ENCODE results near the gene CCDC180.
"Not testable (repeated sequence)": the region's sequence is repeated elsewhere in the genome, so short reads cannot be mapped to it uniquely, and the experiment has no call there.

The CCDC180 gene

DNA sequence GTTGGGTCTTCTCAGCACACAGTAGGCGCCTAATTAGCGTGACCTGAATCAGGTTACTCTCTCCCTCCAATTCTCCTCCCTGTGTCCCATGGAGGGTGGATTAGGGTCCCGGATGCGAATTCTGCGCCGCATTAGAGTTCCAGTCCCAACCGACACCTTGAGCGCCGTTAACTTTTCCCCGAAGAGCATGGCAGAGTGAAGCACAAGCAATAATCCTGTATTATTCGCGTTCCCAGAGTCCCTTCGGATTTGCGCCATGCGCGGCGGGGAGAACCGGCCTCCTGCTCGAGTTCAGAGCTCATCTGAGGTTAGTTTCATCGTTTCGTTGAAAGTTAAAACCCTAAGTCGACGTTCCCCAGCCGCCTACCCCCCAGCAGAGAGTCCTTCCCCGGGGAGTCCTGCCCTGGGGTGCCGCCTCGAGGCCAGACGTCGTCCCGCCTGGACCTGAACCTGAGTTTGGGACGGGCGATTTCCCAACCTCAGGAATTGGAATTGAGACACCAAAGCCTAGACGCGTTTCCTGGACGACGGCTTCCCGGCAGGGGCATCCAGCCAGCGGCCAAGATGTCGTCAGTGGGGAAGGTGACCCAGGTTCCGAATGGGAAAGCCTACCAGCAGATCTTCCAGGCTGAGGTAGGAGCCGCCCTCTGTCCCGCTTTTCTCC, at the start of gene CCDC180:
TSS of gene CCDC180 (plus strand) at position 160 of the 664 bp plus-strand sequence. CDS start at position 565, 405 bp downstream.
- DNase-seq (ENCODE audit: low read depth in 2 of 2) = no peak

DNA sequence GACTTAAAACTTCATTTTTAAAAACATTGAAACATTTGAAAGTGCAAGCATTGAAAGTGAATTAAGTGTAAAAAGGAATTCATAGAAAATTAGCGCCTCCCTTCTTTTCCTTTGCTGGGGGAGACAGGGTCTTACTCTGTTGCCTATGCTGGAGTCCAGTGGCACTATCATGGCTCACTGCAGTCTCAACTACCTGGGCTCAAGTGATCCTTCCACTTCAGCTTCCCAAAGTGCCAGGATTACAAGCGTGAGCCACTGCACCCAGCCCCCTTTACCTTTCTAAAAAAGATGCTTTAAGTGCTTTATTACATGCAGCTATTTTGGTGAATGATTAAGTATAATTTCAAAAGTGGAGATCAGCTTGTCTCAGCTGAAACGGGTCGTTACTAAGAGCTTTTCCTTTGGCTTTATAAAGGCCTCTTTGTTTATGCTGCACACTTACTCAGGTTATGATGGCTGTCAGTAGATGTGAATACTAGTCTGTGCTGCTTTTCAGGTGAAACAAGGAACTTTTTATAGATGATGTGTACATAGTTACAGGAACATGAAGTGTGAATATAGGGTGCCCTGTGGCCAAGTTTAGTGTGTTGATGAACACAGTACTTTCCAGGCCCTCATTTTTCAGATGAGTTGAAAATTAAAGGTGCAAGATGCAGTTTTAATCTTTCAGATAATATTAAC, 47.5 kb upstream of the CCDC180 start:
- DNase-seq (ENCODE audit: low read depth in 2 of 2) = not testable (repeated sequence)

DNA sequence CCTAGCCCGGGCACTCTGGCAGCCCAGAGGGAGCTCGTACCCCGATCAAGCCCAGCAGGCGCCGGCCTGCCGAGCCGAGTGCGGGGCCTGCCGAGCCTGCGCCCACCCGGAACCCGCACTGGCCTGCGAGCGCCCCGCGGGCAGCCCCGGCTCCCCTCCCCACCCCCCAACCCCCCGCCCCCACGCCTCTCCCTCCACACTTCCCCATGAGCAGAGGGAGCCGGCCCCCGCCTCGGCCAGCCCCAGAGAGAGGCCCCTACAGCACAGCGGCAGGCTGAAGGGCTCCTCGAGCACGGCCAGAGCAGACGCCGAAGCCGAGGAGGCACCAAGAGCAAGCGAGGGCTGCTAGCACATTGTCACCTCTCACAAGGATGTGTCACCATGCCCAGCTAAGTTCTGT, 36.2 kb upstream of the CCDC180 start:
- no peak for DNase-seq (ENCODE audit: low read depth in 2 of 2)

DNA sequence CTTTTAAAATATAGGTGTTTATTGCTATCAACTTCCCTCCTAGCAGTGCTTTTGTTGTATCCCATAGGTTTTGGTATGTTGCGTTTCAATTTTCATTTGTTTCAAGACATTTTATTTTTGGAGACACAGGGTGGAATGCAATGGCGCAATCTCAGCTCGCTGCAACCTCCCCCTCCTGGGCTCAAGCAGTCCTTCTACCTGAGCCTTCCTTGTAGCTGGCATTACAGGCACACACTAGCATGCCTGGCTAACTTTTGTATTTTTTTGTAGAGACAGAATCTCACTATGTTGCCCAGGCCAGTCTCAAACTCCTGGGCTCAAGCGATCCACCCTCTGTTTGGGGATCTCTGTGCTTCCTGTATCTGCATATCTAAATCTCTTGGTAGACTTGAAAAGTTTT, 35.4 kb upstream of the CCDC180 start:
- no peak for DNase-seq (ENCODE audit: low read depth in 2 of 2)

DNA sequence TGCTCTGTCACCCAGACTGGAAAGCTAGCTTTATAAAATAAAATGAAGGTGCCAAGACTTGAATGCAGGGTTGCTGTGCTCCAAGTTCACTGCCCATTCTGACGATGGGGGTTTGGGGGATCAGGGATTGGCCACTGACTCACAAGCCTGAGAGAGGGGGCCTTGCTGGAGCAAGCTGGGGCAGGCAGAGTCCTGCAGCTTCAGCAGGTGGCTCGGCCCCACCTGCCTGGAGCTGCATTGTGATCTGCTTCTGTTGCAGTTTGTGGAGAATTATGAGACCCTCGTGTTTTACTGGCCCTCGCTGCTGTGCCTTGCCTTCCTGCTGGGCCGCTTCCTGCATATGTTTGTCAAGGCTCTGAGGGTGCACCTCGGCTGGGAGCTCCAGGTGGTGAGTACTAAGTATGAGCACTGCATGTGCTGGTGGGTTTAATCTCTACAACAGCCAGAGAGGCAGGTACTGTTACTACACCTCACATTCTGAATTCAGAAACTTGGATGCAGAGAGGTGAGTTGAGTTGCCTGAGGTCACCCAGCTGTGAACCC, 31.1 kb upstream of the CCDC180 start:
- no peak for DNase-seq (ENCODE audit: low read depth in 2 of 2)

DNA sequence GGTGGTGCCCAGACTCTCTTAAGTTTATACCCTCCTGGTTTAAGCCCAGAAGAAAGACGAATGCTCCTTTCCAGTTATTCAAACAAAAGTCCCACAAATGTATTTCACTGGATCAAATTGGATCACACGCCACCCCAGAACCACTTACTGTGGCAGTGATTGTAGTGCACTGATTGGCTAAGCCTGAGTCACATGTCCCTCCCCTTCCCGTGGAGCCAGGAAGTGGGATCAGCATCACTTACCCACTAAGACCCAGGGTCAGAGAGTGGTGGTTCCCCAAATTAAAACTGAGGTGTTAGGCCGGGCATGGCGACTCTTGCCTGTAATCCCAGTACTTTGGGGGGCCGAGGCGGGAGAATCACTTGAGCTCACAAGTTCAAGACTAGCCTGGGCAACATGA, 29.5 kb upstream of the CCDC180 start:
- no peak for DNase-seq (ENCODE audit: low read depth in 2 of 2)

DNA sequence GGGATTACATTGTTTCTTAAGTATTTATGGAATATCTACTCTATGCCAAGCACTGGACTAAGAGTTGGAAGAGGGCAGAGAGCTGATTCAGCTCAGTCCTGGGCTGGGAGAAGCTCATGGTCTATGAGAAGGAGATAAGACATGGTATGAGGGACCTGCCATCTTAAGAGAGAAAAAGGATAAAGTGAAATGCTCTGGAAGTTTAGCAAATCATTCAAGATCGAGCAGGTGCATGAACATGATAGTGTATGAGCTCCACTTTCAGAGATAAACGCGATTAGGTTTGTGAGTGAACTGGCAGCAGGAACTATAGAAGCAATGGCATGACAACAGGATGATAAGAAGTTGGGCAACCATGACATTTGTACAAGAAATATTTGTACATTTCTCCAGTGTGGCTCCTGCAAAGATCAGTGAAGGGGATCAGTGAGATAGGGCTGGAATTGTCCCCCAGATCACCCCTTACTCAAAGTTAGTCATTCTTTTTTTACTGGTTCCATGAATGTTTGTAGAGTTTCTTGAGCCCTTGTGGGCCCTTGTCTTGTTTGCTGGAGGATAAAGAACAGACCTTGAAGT, 26.6 kb upstream of the CCDC180 start:
- no peak for DNase-seq (ENCODE audit: low read depth in 2 of 2)

DNA sequence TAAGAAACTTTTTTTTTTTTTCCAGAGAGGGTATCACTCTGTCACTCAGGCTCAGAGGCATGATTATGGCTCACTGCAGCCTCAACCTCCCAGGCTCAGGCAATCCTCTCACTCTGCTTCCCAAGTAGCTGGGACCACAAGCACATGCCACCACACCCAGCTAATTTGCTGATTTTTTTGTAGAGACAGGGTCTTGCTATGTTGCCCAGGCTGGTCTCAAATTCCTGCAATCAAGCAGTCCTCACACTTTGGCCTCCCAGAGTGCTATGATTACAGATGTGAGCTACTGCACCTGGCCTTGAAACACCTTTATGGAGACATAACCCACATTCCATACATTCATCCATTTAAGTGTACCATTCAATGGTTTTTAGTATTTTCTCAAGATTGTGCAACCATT, 23.7 kb upstream of the CCDC180 start:
- DNase-seq (ENCODE audit: low read depth in 2 of 2) = no peak

DNA sequence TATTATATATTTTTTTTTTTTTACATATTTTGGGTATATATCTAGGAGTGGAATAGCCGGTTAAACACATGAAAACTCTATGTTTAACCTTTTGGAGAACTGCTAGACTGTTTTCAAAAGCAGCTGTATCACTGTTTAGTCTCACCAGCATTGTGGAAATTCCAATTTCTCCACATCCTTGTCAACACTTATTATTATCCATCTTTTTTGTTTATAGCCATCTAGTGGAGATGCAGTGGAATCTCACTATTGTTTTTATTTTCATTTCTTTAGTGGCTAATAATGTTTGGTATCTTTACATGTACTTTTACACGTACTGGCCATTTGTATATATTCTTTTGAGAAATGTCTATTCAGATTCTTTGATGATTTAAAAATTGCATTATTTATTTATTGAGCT, 22.7 kb upstream of the CCDC180 start:
- DNase-seq (ENCODE audit: low read depth in 2 of 2) = no peak

DNA sequence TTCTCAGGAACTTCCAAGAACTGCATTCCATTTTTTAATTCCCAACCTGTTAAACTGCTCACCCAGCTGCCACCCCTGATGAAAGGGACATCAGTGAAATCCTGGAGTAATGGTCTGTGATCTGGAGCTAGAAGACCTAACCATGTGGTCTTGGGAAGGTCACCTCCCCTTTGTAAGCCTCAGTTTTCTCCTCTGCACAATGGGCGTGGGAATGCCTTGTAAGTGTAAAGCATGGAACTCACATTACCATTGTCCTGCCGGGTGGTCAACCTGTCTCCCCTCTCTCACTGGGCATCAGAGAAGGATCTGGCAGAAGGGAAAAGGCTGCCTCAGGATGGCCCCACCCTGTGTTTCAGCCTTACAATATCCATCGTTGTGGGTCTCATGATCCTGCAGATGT, 15.3 kb upstream of the CCDC180 start:
- DNase-seq (ENCODE audit: low read depth in 2 of 2) = no peak

DNA sequence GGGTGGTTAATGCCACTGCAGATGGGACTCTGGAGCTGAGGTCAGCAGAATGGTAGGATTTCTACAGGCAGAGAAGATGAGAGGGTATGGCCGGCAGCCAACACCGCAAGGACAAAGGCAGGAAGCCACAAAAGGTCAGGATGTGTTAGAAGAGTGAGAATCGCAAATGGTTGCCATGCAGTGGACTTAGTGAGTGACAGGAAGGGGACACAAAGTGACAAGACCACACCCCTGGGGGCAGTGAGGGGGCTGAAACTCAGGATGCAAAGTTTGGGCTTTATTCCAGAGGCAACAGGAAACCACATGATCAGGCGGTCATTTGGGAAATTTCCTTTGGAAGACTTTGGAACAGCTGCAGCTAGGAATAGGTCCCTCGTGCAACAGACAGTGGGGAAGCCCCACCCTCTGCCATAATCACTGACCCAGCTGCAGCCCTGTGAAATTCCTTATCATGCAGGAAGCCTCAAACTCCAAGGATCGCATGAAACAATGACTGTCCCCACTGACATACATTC, 14.2 kb upstream of the CCDC180 start:
- no peak for DNase-seq (ENCODE audit: low read depth in 2 of 2)

DNA sequence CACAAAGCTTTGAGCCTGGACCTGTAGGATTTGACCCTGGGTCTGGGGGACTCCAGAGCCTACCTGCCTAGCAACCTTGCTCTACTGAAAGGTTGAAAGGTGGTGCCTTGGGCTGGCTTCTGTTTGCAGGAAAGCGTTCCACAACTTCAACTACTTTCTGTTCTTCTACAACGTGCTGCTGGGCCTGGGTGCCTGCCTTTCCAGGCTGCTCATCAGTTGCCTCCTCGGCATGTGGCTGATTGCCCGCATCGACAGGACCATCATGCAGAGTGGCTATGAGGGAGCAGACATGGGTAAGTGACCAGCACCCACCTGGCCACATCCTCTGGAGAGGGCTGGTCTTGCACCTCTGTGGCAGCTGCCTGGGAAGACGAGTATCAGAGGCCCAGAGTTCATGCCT, 13.6 kb upstream of the CCDC180 start:
- DNase-seq (ENCODE audit: low read depth in 2 of 2) = no peak

DNA sequence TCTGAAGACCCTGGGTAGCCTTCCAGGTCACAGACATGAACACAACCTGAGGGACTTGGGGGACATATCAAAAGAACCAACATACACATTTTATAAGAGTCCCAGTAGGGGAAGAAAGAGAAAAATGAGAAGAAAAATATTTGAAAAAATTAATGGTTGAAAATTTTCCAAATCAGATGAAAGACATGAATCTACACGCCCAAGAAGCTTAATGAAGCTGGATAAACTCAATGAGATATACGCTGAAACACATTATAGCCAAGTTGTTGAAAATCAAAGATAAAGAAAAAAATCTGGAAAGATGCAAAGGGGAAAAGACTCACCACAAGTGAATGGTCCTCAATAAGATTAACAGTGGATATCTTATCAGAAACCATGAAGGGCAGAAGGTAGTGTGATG, 9.6 kb upstream of the CCDC180 start:
- no peak for DNase-seq (ENCODE audit: low read depth in 2 of 2)

DNA sequence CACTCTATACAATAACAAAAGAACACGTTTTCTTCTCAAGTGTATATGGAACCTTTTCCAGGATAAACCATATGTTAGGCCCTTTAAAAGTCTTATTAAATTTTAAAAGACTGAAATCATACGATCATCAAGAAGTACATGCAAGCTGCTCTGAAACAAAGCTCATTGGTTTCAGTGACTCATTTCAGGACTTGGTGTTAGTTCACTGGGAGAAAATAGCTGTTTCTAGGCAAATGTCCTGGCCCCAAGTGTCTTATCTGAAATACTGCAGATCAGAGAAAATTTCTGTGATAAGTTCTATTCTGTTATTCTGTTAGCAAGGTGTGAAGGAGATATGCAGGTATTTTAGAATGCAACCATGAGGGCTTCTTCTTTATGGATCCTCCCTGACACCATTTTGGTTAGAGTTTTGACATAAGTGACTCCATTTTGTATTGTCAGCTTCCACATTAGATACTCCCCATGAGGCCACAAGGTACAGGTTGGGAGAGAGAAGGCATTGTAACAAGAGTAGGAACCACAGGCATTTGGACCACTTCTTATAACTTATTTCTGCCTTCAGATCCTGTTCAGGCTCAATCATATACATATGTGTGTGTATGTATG, 7.5 kb upstream of the CCDC180 start:
- no peak for DNase-seq (ENCODE audit: low read depth in 2 of 2)

DNA sequence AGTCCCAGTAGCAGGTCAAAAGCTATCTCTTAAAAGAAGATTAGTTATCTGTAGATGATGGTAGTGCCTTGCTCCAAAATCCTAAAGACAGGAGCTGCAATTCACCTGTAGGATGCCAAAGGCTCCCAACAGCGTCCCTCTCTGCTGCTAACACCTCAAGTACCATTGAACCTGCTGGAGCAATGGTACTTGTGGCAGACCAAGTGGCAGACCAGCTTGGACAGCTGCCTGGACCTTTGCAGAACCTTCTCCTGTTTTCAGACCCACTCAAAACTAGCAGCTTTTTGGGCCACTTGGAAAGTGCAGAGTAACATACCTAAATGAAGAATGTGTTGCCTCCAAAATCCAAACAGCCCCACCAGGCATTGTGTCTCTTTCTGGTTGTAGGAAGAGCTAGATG, 6.9 kb upstream of the CCDC180 start:
- DNase-seq (ENCODE audit: low read depth in 2 of 2) = no peak

DNA sequence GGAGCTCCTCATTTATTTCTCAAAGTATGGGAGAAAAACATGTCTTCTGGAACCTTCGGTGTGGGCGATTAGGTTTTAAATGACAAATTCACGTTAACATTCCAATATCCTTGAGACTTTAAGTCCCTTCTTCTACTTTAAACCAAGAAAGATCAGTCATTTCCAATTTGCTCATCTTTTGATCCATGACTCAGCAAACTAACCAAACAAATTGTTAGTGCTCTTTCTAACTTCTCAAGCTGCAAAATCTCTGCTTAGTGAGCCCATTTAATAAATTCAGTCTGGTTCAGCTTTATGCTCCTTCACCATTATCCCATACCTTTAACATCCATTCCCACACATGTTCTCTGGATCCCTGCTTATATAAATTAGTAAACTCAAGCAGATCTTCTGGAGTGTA, 5.5 kb upstream of the CCDC180 start:
- DNase-seq (ENCODE audit: low read depth in 2 of 2) = no peak

DNA sequence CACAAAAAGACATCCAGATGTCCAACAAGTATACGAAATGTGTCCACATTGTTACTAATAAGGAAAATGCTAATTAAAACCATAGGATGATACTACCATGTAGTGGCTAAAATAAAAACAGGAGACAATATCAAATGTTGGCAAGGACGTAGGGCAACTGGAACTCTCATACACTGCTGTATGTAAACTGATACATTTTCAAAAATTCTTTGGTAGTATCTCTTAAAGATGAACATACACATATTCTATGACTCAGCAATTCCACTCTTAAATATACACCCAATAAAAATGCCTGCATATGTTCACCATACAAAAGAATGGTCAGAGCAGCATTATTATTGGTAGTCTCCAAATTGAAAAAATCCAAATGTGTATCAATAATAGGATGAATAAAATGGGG, 2.9 kb upstream of the CCDC180 start:
- DNase-seq (ENCODE audit: low read depth in 2 of 2) = no peak

DNA sequence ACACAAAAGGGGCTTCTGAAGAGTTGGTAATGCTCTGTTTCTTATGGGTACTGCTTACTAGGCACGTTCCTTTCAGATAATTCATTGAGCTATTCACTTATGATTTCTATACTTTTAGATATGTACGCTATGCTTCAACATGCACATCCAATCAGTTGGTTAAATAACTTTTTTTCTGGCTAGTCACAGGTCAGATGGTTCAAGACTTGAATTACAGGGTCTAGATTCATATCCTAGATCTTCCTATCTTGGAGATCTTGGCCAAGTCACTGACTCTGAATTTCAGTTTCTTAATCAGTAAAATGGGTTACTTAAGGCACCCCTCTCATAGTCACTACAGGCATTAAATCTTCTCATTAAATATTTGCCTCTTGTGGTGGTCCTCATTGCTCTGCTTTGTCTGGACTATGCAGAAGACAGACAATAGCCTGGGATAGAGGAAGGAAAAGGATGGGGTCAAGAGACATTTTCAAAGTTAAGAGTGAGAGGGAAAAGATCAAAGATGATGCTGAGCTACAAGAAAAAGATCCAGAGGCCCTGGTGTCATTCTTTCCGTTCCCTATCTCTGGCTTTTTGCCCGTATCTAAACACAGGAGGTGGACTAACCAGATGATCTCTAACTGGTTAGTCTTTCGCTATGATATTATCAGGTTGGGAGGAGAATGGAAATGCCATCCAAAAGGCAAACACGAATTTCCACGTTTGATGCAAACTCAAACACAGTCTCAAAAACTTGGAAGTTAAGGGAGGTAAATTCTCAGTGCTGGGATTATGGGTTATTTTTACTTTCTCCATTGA, 1.8 kb upstream of the CCDC180 start:
- no peak for DNase-seq (ENCODE audit: low read depth in 2 of 2)

DNA sequence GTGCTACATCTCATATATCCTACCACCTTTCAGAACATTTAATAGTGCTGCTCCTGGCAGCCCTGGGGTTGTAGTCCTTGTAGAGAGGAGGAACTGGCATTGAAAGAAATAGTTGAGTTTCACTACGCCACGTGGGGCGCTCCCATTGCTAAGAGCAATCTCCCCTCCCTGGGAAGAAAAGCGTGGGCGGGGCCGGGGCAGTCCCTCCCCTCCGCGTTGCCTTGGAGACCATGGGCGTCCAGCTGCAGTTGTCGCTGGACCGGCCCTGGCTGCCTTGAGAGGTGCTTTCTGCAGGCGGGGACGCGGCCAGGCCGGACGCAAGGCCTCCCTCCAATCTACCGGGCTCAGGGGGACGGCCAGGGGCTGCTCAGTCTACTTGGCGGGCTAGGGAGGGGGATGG, 368 bp upstream of the CCDC180 start:
- peak; percentile 16 to 23 for DNase-seq (ENCODE audit: low read depth in 2 of 2)

DNA sequence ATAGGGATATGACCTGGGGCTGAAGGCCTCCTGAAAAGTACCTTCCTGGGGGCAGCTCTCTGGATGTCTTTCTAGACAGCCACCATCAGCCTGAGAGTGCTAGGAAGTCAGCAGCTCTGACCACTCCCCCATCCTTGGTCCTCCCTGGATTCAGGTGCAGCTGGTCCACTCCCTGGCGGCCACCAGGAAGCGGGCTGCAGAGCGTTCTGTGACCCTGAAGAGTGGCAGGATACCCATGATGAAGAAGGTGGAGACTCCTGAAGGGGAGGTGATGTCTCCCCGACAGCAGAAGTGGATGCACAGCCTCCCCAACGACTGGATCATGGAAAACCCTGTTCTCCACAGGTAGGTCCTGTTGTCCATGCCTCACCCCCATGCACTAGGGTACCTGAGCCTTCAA, 1.8 kb downstream of the CCDC180 start:
- no peak for DNase-seq (ENCODE audit: low read depth in 2 of 2)

DNA sequence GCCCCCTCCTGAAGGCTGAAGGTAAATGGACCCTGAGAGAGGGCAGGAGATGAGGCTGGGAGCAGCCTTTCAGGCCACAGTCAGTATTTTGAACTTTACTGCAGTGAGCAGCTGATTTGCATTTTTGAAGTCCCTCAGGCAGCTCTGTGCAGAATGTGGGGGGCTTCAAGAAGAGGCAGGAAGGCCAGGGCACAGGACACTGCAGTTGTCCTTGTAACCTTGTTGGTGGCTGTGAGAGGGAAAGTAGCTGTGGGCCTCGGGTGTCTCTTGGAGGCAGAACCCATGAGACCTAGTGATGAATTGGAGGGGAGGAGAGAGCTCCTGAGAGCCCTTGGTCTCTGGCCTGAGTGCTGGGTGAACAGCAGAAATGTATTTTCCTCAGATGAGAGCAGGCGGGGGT, 2.6 kb downstream of the CCDC180 start:
- DNase-seq (ENCODE audit: low read depth in 2 of 2) = no peak

DNA sequence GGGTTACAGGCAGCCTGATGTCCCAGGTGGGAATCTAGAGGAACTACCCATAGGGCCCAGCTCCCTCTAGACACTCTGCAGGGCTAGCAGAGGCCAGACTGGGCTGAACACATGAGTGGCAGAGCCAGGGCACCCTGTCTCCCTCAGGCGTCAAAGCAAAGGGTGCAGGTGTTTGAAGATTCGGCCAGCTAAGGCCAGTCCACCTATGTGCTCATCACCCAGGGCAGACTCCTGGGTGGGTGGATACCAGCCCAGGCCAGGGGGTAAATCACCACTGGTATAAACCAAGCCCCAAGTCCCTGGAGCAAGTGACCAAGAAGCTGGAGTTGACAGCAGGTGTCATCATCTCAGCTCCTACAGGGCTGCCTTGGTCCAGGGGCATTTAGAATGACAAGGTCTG, 3.4 kb downstream of the CCDC180 start:
- DNase-seq (ENCODE audit: low read depth in 2 of 2) = no peak
